VCaP (cell line): ENCODE measurements around the gene PACS1.

Experiments used
- H3K27ac ChIP-seq: fragments of 450-650 bp; 2 replicates; pipeline ENCODE4 v1.5.1; 2017
- CTCF ChIP-seq: fragments of 450-650 bp; conservative IDR thresholded peaks from 2 replicates; pipeline ENCODE4 v1.5.1; 2017; ENCODE audit warnings: mild to moderate bottlenecking, moderate library complexity

The PACS1 gene

GRCh38 chr11:66281001-66281400 lies 210.9 kb downstream of the PACS1 start:
- no peak for TF ChIP-seq CTCF
- no peak overlapping the region for H3K27ac ChIP-seq

- no peak overlapping the region for H3K27ac ChIP-seq
- TF ChIP-seq CTCF = no peak
Measured at GRCh38 chr11:66281776-66282467, 211.8 kb downstream of the PACS1 start.

GRCh38 chr11:66282468-66283455 lies 212.7 kb downstream of the PACS1 start:
- H3K27ac ChIP-seq = peak overlapping the region; percentile 43

GRCh38 chr11:66283461-66284105 lies 213.5 kb downstream of the PACS1 start:
- peak overlapping the region; percentile 43; the same call in 1 of the 2 replicates for H3K27ac ChIP-seq
- TF ChIP-seq CTCF = no peak

More at GRCh38 chr11:66282468-66283455, 212.7 kb downstream of the PACS1 start:
- peak; percentile 100 for TF ChIP-seq CTCF

GRCh38 chr11:66284526-66285078 lies 214.5 kb downstream of the PACS1 start:
- no peak for TF ChIP-seq CTCF
- peak overlapping the region; percentile 98; the same call in 1 of the 2 replicates for H3K27ac ChIP-seq

GRCh38 chr11:66285250-66285947 lies 215.3 kb downstream of the PACS1 start:
- TF ChIP-seq CTCF = no peak
- H3K27ac ChIP-seq = peak overlapping the region; percentile 98
